HG03103 (cell line): Measurements from ENCODE around the gene CMYA5.
"Not testable (repeated sequence)": the region's sequence is repeated elsewhere in the genome, so short reads cannot be mapped to it uniquely, and the experiment has no call there.

Experiments
- ATAC-seq: cut with Tn5 transposase; IDR thresholded peaks from one replicate; pipeline ENCODE4 v1.9.1; 2021; ENCODE audit warnings: low read depth; ENCODE audit not compliant: unreplicated experiment

CMYA5 gene

DNA sequence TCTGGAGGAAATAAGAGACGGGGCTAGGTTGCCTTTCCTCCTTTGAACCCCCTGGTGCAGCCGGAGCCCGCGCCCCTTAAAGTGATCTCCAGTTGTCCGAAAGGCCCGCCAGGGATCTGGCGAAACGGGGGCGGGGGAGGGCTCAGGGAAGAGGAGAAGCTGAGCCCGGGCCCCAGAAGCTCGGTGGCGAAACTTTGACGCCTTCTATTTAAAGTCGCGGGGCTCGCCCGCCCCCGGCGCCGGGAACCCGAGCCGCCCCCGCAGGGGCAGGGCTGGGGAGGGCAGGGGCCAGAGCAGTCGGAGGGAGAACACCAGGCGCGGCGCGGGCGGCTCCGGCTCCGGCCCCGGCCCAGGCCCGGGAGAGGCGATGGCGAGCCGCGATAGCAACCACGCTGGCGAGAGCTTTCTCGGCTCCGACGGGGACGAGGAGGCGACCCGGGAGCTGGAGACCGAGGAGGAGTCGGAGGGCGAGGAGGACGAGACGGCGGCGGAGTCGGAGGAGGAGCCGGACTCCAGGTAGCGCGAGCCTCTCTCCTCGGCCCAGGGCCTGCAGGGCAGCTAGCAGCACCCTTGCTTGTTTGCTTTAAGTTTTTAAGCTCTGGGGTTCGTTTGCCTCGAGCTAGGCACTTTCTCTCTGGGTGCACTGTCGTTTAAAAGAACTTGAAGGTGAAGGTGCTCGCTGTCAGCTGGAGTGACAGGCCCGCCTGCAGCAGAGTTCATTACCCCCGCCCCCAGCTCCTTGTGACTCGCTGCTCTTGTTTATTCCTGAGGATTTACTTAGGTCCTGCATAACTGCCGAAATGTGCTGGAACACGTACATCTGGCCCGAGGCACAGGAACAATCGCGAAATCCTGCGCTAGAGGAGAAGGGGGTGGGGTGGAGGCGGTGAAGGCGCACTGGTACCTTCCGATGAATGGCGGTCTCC lies at the start of gene CMYA5:
TSS of gene CMYA5 (plus strand) at position 296 of the 926 bp plus-strand sequence. CDS start at position 368, 72 bp downstream.
- no peak for ATAC-seq

DNA sequence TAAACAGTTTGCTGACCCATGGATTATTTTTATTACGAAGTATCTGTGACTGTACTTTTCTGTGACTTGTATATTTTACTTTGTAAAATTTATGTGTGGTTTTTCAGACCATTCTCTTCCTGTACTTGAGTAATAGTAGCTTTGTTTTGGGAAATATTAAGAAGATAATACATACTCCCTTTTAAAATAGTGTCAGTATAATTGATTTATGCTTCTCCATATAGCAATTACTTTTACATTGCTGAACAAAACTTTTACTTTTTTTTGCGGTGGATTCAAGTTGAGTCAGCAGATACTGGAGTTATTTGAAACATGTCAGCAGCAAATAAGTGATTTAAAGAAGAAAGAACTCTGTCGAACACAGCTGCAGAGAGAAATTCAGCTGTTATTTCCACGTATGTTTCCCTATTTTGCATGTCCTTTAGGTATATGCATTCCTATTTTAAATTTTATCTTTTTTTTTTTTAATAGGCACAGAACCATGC lies 49.0 kb upstream of the CMYA5 start:
- no peak for ATAC-seq

DNA sequence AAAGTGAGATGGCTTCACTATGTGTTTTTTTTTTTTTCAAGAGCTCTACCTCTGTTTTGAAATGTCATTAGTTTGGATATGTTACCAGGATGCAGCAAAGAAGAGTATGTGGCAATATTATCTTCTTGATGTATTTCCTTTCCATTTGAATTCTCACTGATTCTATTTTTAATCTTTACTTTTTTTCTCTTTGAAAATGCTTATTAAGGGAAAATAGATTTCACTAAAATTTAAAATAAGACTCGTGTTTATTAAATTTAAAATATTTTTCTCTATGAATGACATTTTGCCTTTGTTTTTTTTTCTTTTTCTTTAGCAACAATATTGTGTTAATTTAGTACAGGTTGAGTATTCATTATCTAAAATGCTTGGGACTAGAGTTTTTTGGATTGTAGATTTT lies 48.2 kb upstream of the CMYA5 start:
- no peak for ATAC-seq

DNA sequence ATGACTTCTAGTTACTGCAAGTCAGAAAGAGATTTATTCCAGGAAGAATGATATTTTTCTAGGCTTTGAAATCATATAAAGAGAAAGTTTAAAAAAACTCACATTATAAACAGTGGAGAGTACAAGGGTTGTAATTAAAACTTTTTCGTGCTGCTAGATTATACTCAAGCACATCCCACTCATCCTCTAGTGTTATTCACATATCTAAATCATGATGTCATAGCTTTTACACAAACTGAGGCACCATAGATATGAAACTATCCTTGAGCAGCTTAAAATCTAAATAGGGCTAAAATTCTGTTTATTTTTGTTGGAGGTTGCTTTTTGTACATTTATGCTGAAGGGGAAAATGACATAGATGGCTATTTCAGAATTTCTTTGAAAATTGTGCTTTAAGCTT lies 47.4 kb upstream of the CMYA5 start:
- no peak for ATAC-seq

DNA sequence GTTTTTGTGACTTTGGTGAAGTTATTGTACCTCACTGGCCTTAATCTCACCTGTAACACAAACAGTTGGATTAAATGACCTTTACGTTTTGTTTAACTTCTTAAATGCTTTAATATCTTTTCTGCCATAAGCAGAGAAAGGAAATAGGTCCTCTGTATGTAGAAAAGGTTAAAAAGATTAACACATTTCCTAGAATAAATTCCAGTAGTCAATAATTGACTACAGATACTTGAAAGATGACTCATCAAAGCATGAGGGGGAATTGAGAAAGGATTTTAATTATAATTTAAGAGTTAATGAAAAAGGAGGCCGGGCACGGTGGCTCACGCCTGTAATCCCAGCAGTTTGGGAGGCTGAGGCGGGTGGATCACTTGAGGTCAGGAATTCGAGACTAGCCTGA lies 35.8 kb upstream of the CMYA5 start:
- ATAC-seq = no peak

DNA sequence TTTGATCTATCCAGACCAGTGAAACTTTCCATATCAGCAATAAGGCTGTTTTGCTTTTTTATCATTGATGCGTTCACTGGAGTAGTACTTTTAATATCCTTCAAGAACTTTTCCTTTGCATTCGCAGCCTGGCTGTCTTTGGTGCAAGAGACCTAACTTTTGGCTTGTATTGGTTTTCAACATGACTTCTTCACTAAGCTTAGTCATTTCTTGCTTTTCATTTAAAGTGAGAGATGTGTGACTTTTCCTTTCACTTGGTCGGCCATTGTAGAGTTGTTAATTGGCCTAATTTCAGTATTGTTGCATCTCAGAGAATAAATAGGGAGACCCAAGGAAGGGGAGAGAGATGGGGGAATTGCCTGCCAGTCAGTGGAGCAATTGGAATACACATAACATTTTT lies 26.4 kb upstream of the CMYA5 start:
- no peak for ATAC-seq

DNA sequence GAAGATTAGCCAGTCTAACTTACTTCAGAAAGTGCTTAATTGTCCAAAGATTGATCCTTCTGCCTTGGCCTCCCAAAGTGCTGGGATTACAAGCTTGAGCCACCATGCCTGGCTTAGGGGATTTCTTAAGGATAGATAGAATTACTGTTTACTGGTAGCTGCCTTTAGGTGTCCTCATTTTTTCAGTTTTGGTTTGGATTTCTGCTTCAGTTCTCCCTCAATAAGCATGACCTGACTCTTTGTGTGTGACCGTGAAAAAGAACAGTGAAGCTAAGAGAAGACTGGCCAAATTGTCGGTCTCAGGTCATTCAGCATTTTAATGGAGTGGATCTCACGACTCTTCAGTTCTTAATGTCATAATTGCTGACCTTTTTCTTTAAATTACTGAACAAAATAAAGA lies 22.9 kb upstream of the CMYA5 start:
- no peak for ATAC-seq

DNA sequence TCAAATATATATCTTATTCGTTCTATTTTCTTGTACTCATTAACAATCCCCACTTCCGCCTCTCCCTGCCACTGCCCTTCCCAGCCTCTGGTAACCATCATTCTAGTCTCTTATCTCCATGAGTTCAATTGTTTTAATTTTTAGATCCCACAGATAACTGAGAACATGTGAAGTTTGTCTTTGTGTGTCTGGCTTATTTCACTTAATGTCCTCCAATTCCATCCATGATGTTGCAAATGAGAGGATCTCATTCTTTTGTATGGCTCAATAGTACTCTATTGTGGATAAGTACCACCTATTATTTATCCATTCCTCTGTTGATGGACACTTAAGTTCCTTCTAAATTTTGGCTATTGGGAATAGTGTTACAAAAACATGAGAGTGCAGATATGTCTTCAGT lies 17.2 kb upstream of the CMYA5 start:
- ATAC-seq = no peak

DNA sequence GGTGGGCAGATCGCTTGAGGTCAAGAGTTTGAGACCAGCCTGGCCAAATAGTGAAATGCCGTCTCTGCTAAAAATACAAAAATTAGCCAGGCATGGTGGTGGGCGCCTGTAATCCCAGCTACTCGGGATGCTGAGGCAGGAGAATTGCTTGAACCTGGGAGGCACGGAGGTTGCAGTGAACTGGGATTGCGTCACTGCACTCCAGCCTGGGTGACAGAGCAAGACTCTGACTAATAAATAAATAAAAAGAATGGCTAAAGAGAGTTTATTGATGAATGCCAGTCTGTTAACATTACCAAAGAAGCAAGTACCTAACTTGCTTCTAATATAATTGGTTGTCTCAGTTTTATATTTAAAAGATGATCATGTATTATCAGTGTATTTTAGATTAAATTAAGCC lies 13.3 kb upstream of the CMYA5 start:
- not testable (repeated sequence) for ATAC-seq

DNA sequence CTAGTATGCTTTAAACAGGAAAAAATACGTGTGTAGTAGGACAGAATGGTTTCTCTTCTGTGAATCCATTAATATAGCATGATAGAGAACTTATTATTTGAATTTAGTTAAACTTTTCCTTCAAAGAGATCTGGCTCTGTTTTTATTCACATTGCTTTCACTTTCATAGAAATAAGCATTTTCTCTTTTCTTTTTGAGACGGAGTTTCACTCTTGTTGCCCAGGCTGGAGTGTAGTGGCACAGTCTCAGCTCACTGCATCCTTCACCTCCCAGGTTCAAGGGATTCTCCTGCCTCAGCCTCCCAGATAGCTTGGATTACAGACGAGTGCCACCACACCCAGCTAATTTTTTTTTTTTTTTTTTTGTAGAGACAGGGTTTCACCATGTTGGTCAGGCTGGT lies 7.5 kb upstream of the CMYA5 start:
- ATAC-seq = not testable (repeated sequence)

DNA sequence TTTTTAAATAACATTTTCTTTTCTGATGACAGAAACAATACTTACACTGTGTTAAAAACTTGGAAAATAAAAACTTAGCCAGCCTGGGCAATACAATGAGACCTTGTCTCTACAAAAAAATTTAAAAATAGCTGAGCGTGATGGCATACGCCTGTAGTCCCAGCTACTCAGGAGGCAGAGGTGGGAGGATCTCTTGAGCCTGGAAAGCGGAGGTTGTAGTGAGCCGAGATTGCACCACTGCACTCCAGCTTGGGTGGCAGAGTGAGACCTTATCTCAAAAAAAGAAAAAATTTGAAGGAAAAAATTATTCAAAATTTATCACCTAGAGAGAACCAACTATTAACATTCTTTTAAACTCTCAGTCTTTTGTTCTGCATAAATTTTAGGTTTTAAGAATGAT lies 4.9 kb upstream of the CMYA5 start:
- no peak for ATAC-seq

DNA sequence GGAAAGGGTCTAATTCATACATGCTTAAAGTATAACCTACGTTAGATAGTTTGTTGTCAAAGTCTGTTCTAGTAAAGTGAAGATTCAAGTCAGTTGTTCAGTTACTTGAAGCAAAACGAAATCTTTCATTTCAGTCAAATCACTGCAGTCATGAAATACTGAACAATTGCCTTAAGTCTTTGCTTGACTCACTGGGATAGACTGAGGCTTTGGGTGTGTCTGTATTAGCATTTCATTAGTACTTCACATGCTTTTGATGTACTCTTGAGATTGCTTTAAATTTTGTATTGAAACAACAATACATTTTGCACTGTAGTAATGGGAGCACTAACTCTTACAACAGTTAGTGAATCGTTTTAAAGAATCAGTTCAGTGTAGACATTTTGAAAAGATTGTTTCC lies 4.0 kb upstream of the CMYA5 start:
- no peak for ATAC-seq

DNA sequence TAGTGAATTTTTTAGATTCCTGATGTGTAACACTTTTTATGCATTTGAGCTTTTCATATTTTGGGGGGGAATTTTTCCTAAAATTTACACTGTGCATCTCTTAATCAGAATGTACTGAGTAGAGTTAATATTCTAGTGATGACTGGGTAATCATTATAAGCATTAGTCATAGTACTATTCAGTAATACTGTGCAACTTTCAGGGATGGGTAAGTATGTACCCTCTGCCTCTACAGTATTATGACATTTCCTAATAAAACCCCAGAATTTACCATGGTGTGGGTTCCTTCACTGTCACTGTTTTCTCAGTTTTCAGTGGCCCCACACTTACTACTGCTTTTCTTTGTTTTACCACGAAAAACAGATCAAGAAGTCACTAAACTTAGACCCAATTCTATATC lies 2.8 kb upstream of the CMYA5 start:
- no peak for ATAC-seq

DNA sequence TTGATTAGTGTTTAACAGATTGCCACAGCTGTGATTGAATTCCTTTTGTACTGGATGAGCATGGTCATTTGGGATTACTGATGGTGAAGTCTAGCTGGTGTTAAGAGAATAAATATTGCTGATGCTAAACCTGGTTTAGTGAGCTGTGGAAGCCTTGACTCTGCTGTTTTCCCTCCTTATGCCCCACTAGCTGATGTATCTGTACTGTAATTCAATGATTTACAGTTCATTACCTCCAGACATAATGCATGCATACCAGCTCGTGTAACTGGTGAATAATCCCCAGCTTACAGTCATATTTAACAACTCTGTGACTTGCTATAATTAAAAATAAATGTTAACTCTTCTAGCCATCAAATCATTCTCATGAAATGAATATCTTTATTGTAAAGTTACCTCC lies 1.7 kb upstream of the CMYA5 start:
- ATAC-seq = no peak

DNA sequence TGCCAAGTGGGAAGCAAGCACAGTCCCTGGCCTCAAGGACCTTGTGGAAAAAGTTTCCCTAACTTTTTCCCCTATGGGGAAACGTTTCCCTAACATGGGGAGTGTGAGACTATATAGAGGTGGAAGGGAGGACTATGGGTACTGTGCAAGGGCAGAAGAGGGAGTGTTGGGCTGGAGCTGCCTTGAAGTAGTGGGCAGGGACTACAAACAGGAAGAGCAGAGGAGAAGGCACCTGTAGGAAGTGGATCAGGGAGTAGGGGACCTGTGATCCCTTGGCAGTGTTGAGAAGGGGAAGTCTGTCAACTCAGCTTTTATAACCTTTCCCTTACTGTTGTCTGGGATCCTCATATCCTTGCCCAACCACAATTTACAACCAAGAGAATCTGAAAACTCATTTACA lies 1.4 kb downstream of the CMYA5 start:
- ATAC-seq = no peak

DNA sequence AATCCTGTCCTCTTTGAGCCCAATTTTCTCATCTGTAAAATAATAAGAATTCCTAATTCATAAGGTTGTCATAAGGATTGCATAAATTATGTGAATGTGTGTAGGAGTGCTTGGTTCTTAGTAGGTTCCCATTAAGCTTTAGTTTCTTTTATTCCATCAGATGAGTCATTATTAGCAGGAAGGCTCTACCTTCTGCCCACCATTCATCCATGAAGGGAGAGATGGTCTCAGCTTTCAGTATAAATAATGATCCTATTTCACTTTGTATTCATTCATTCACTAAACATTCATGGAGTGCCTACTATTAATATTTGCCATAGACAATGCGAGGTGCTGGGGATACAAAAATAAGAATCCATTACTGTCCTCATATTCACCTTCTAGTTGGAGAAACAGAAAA lies 3.0 kb downstream of the CMYA5 start:
- no peak for ATAC-seq

DNA sequence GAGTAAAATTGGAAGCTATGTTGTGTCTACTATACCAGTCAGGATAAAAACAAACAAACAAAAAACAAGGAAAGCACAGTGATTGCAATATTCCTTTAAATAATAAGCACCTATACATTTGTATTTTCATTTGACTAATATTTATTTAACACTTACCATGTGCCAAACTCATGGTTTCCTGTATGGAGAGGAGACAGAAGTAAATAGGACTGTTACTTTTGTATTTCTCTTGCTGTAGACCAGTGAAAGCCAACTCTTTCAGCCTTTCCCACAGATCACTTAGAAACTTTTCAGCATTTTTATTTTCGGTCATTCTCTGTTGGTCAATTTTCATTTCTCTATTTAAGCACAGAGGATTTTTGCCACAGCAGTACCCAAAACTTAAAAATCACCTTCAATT lies 4.5 kb downstream of the CMYA5 start:
- ATAC-seq = no peak

DNA sequence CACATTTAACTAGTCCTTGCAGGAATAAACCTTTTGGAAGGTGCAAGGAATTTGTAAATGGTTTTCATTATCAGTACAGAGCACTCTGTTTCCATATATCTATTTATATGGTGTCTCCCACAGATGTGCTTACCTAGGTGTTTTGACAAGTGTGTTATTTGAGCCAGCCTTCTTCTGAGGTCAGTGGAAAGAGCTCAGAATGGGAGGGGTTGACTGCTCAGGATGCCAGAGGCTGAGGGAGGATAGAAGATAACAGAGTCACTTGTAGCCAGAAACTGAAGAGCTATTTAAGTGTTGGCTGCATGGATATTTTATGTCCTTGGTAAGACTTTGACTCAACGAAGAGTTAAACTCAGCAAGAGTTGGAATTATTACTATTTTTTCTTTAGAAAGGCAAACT lies 5.0 kb downstream of the CMYA5 start:
- no peak for ATAC-seq

DNA sequence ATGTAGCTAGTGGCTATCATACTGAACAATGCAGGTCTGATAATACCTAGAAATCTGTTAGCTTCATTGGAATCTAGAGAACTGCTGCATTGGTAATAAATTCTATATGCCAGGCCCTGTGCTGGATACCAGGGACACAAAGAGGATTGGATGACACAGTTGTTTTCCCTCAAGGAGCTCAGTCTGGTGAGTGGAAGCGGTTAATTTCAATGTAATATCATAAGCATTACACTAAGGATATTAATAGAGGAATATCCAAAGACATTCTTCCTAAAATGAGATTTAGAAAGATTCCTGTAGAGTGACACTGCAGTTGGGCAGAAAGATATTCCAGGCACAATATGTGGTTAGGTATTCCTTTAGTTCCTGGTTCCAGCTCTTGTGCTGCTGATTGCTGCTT lies 5.9 kb downstream of the CMYA5 start:
- ATAC-seq = no peak

DNA sequence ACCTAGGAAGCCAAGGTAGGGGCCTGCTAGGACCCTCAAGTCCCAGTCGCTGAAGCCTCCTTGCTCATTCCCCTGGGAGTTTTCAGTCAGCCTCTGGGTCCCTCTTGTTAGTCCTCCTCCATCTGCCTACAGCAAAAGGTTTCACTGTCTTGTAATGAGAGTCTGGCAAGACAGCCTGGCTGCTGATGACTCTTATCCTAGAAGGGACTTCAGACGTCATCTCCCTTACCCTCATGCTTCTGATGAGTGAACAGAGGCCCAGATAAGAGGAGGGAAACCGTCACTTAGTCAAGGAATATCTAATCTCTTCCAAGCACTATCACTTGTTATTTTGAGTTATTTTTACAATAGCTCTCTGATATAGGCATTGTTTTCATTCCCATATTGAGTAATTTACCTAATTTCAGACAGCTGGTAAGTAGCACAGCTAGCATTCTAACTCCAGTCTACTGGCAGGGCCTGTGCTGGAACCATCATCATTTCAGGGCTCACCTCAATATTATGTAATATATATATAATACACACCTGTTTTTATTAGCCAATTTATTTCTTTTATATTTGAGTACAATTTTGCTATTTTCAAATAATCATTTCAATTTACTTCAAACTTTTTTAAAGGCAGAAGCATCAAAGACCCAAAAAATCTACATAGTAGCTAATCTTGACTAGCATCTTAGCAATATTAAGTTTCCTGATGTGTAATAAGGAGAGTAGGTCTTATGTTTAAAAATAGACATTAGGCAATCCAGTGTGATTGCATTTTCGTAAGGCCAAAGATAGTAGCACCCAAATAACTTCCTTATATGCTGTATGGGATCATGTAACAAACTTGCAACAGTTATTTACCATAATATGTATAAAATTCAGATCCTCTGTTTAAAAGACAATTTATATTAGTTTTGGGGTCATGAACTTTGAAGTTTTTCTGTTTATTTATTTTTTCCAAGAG lies 7.9 kb downstream of the CMYA5 start:
- ATAC-seq = no peak

DNA sequence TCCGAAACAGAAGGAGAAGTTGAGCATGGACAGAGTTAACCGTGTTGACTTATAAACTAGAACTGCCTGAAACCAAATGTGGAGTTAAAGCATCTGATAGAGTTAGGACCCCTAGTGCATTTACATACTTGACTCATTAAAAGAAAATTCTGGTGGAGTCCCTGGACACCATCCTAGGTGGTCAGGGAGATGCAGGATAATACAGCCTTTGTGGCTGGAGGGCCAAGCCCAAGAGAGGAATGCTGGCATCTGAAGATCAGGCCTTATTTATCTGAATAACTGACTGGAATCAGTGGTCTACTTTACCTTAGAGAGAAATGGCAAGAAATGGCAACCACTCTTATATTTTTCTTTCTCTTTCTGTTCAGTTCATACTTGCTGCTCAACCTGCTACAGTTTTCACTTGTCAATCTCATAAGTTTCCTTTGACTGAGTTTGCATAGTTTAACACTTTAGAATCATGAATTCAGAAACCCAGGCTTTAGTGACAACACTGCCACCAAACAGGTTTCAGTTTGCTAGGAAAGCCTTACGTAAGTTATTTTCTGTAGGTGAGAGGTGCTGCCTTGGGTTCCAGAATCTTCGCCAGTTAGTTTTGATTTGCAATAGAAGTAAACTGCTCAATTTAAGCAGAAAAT lies 10.2 kb downstream of the CMYA5 start:
- ATAC-seq = no peak
